H1 (cell line): ENCODE measurements around the gene NR3C1. TPM values are rescaled to one million over a fixed set of nuclear protein-coding genes. Genes with fewer than 3 reads are reported as not detected.

Experiments used
- CTCF ChIA-PET: fragments of 300-600 bp; sonication (Branson Sonifier 250); formaldehyde crosslinking; loops from one replicate; lab custom pipeline; 2021; ENCODE audit not compliant: partially characterized antibody; lab: Charles Lee
- POLR2A ChIA-PET: fragments of 300-600 bp; sonication (Branson Sonifier 250); formaldehyde crosslinking; loops from one replicate; lab custom pipeline; 2021; ENCODE audit warnings: inconsistent platforms; ENCODE audit not compliant: partially characterized antibody; lab: Charles Lee
- DNase-seq, 2 experiments: peaks; one replicate each; pipeline versions ENCODE4 v3.0.0 to v3.0.0-alpha.2; 2010 to 2022; ENCODE audit warnings: low spot score in 2 of 2, low read depth in 1 of 2, mixed read lengths in 1 of 2
- FAIRE-seq: peaks from 2 replicates; lab custom pipeline; 2011; peaks lifted over from hg19 to GRCh38; lab: Jason Lieb, UNC
- H2AFZ ChIP-seq: 2 replicates; pipeline ENCODE4 v1.8.1; 2012; ENCODE audit warnings: low read length, inconsistent platforms
- H2AK5ac ChIP-seq: 2 replicates; pipeline ENCODE4 v1.6.1; 2013; ENCODE audit warnings: low read depth, low read length
- H2BK120ac ChIP-seq: replicated peaks from 2 replicates; pipeline ENCODE3; 2013; ENCODE audit warnings: low read depth, low read length, inconsistent platforms
- H2BK12ac ChIP-seq: 2 replicates; pipeline ENCODE4 v1.6.1; 2013; ENCODE audit warnings: low read depth, low read length
- H2BK15ac ChIP-seq: 2 replicates; pipeline ENCODE4 v1.6.1; 2013; ENCODE audit warnings: low read length
- H2BK20ac ChIP-seq: 2 replicates; pipeline ENCODE4 v1.6.1; 2013; ENCODE audit warnings: low read length
- H2BK5ac ChIP-seq: 2 replicates; pipeline ENCODE4 v1.6.1; 2013; ENCODE audit warnings: low read depth, low read length
- H3K14ac ChIP-seq: 2 replicates; pipeline ENCODE4 v1.6.1; 2013; ENCODE audit warnings: inconsistent platforms; ENCODE audit not compliant: insufficient read length
- H3K18ac ChIP-seq: 2 replicates; pipeline ENCODE4 v1.6.1; 2013; ENCODE audit warnings: low read length; ENCODE audit errors: extremely low read depth
- H3K23ac ChIP-seq: 2 replicates; pipeline ENCODE4 v1.6.1; 2013; ENCODE audit warnings: inconsistent platforms; ENCODE audit not compliant: insufficient read length
- H3K23me2 ChIP-seq: 2 replicates; pipeline ENCODE4 v1.6.1; 2013; ENCODE audit warnings: low read depth, low read length
- H3K27ac ChIP-seq: 2 replicates; pipeline ENCODE4 v1.6.1; 2011; ENCODE audit warnings: low read depth, low read length, inconsistent platforms
- H3K27me3 ChIP-seq, 4 experiments: replicated peaks in 1 of 4; 1 replicate in 1 of 4; 2 replicates in 3 of 4; pipeline versions ENCODE4 v1.6.1 to v1.8.1; 2011 to 2013; ENCODE audit warnings: low read length in 3 of 4, mild to moderate bottlenecking in 3 of 4, inconsistent platforms in 2 of 4, mixed read lengths in 2 of 4, moderate library complexity in 1 of 4; ENCODE audit not compliant: control insufficient read depth in 3 of 4, insufficient read depth in 3 of 4; ENCODE audit errors: extremely low read depth in 1 of 4
- H3K36me3 ChIP-seq, 4 experiments: 2 replicates each; pipeline versions ENCODE4 v1.6.1 to v1.8.1; 2011 to 2013; ENCODE audit warnings: mild to moderate bottlenecking in 4 of 4, low read length in 3 of 4, moderate library complexity in 2 of 4, control low read depth in 1 of 4, inconsistent platforms in 1 of 4; ENCODE audit not compliant: insufficient read depth in 4 of 4, control insufficient read depth in 2 of 4
- H3K4ac ChIP-seq: replicated peaks from 2 replicates; pipeline ENCODE3; 2013; ENCODE audit warnings: low read length, low read depth, mixed read lengths, inconsistent platforms; ENCODE audit not compliant: insufficient read length
- H3K4me1 ChIP-seq, 4 experiments: replicated peaks in 1 of 4; 1 replicate in 1 of 4; 2 replicates in 3 of 4; pipeline versions ENCODE4 v1.6.1 to v1.8.1; 2011 to 2013; ENCODE audit warnings: low read length in 3 of 4, inconsistent platforms in 2 of 4, mixed read lengths in 1 of 4; ENCODE audit not compliant: insufficient read depth in 4 of 4, control insufficient read depth in 3 of 4
- H3K4me2 ChIP-seq, 2 experiments: 2 replicates each; pipeline versions ENCODE4 v1.6.1 to v1.8.1; 2011 to 2013; ENCODE audit warnings: low read depth in 2 of 2, low read length in 2 of 2, control low read depth in 1 of 2, inconsistent platforms in 1 of 2, mild to moderate bottlenecking in 1 of 2; ENCODE audit not compliant: insufficient read depth in 1 of 2
- H3K4me3 ChIP-seq, 4 experiments: fragments of 200-600, 300-600 bp in 1 of 4; sonication (generic), shearing (Covaris generic), sonication (Bioruptor Twin) in 1 of 4; 2 replicates each; pipeline versions ENCODE4 v1.5.1 to v1.8.1; 2011 to 2016; ENCODE audit warnings: low read length in 4 of 4, low read depth in 3 of 4, control low read depth in 2 of 4, inconsistent platforms in 2 of 4, mild to moderate bottlenecking in 2 of 4, mixed read lengths in 1 of 4, moderate library complexity in 1 of 4; ENCODE audit not compliant: insufficient read depth in 2 of 4; ENCODE audit errors: extremely low read depth in 1 of 4
- H3K56ac ChIP-seq: replicated peaks from 2 replicates; pipeline ENCODE3; 2013; ENCODE audit warnings: low read depth, mild to moderate bottlenecking, mixed read lengths, low read length, inconsistent platforms; ENCODE audit not compliant: insufficient read length
- H3K79me1 ChIP-seq: 2 replicates; pipeline ENCODE4 v1.6.1; 2013; ENCODE audit warnings: low read depth, low read length, control low read depth
- H3K79me2 ChIP-seq, 2 experiments: 2 replicates each; pipeline versions ENCODE4 v1.6.1 to v1.8.1; 2012 to 2013; ENCODE audit warnings: low read length in 2 of 2, mild to moderate bottlenecking in 2 of 2, inconsistent platforms in 1 of 2; ENCODE audit not compliant: insufficient read depth in 2 of 2, control insufficient read depth in 1 of 2
- H3K9ac ChIP-seq, 4 experiments: replicated peaks in 1 of 4; 1 replicate in 1 of 4; 2 replicates in 3 of 4; pipeline versions ENCODE4 v1.6.1 to v1.8.1; 2011 to 2013; ENCODE audit warnings: low read depth in 3 of 4, low read length in 3 of 4, control low read depth in 2 of 4, mild to moderate bottlenecking in 2 of 4, moderate library complexity in 2 of 4, inconsistent platforms in 1 of 4; ENCODE audit errors: extremely low read depth in 1 of 4
- H3K9me3 ChIP-seq, 2 experiments: 2 replicates each; pipeline versions ENCODE4 v1.6.1 to v1.8.1; 2012 to 2013; ENCODE audit warnings: mild to moderate bottlenecking in 2 of 2, moderate library complexity in 2 of 2, control low read depth in 1 of 2, inconsistent platforms in 1 of 2, low read depth in 1 of 2, low read length in 1 of 2, mixed read lengths in 1 of 2; ENCODE audit not compliant: insufficient read depth in 2 of 2
- H4K20me1 ChIP-seq, 2 experiments: replicated peaks in 1 of 2; 2 replicates each; pipeline versions ENCODE3 to v1.8.1; 2011 to 2013; ENCODE audit warnings: inconsistent platforms in 2 of 2, low read length in 2 of 2, mild to moderate bottlenecking in 1 of 2; ENCODE audit not compliant: insufficient read depth in 2 of 2, control insufficient read depth in 1 of 2
- H4K5ac ChIP-seq: 2 replicates; pipeline ENCODE4 v1.6.1; 2013; ENCODE audit warnings: low read length, low read depth, mixed read lengths, inconsistent platforms; ENCODE audit not compliant: insufficient read length
- H4K8ac ChIP-seq: 2 replicates; pipeline ENCODE4 v1.8.0; 2013; ENCODE audit warnings: mild to moderate bottlenecking, moderate library complexity, low read length, inconsistent platforms; ENCODE audit not compliant: insufficient read depth; ENCODE audit errors: extremely low read depth
- H4K91ac ChIP-seq: replicated peaks from 2 replicates; pipeline ENCODE3; 2013; ENCODE audit warnings: low read length, mixed read lengths, inconsistent platforms; ENCODE audit not compliant: insufficient read length
- ASH2L ChIP-seq: fragments of 200-600, 300-600 bp; sonication (generic); IDR thresholded peaks from one replicate; pipeline ENCODE4 v1.7.1; 2017; ENCODE audit warnings: low read length
- BCL11A ChIP-seq, 2 experiments: IDR thresholded peaks; one replicate each; pipeline ENCODE4 v1.6.1; 2011; ENCODE audit warnings: low read depth in 2 of 2, low read length in 2 of 2, mild to moderate bottlenecking in 2 of 2
- BRCA1 ChIP-seq: IDR thresholded peaks from 2 replicates; pipeline ENCODE4 v1.6.1; 2012; ENCODE audit warnings: low read depth, low read length, improper control_type of control experiment
- FOSL1 ChIP-seq: IDR thresholded peaks from 2 replicates; pipeline ENCODE4 v1.6.1; 2011; ENCODE audit warnings: mild to moderate bottlenecking, low read depth, low read length, moderate library complexity; ENCODE audit not compliant: insufficient read depth
- HDAC2 ChIP-seq, 2 experiments: fragments of 300-600 bp in 1 of 2; sonication (generic) in 1 of 2; IDR thresholded peaks; 2 replicates each; pipeline ENCODE4 v1.6.1; 2011 to 2012; ENCODE audit warnings: low read depth in 2 of 2, low read length in 2 of 2, mild to moderate bottlenecking in 2 of 2, moderate library complexity in 2 of 2, borderline replicate concordance in 1 of 2, inconsistent platforms in 1 of 2
- KDM1A ChIP-seq: fragments of 200-600, 300-600 bp; sonication (generic); IDR thresholded peaks from 2 replicates; pipeline ENCODE4 v1.7.1; 2016; ENCODE audit warnings: mild to moderate bottlenecking, low read length, borderline replicate concordance
- NANOG ChIP-seq: IDR thresholded peaks from 2 replicates; pipeline ENCODE4 v1.6.1; 2011; ENCODE audit warnings: low read length, low read depth, mild to moderate bottlenecking, inconsistent platforms; ENCODE audit not compliant: insufficient read depth, poor library complexity, severe bottlenecking
- PHF8 ChIP-seq: fragments of 200-600 bp; sonication (generic); conservative IDR thresholded peaks from 2 replicates; pipeline ENCODE4 v1.7.1; 2012; ENCODE audit warnings: low read depth, mild to moderate bottlenecking, inconsistent platforms, low read length, moderate library complexity
- POLR2A ChIP-seq, 2 experiments: IDR thresholded peaks; 1 replicate in 1 of 2; 2 replicates in 1 of 2; pipeline ENCODE4 v1.6.1; 2011; ENCODE audit warnings: low read depth in 2 of 2, low read length in 2 of 2, mild to moderate bottlenecking in 2 of 2; ENCODE audit errors: control extremely low read depth in 1 of 2
- RAD21 ChIP-seq, 2 experiments: IDR thresholded peaks in 1 of 2; conservative IDR thresholded peaks in 1 of 2; 2 replicates each; pipeline ENCODE4 v1.6.1; 2011; ENCODE audit warnings: low read depth in 2 of 2, low read length in 2 of 2, improper control_type of control experiment in 1 of 2, inconsistent platforms in 1 of 2, mild to moderate bottlenecking in 1 of 2, moderate library complexity in 1 of 2
- RXRA ChIP-seq: IDR thresholded peaks from 2 replicates; pipeline ENCODE4 v1.6.1; 2011; ENCODE audit warnings: low read depth, mild to moderate bottlenecking, low read length, moderate library complexity; ENCODE audit not compliant: insufficient read depth
- SAP30 ChIP-seq: fragments of 300-600 bp; sonication (generic); IDR thresholded peaks from 2 replicates; pipeline ENCODE4 v1.7.1; 2012; ENCODE audit warnings: low read length, moderate library complexity, mild to moderate bottlenecking, inconsistent platforms; ENCODE audit not compliant: insufficient read depth, insufficient replicate concordance
- SP1 ChIP-seq: IDR thresholded peaks from 2 replicates; pipeline ENCODE4 v1.6.1; 2011; ENCODE audit warnings: low read depth, low read length
- SUZ12 ChIP-seq: fragments of 200-600 bp; sonication (generic); IDR thresholded peaks from 2 replicates; pipeline ENCODE4 v1.6.1; 2012; ENCODE audit warnings: mild to moderate bottlenecking, inconsistent platforms, low read length, moderate library complexity, mixed read lengths
- WGBS, 2 experiments: shearing (Covaris generic) in 1 of 2; methylation state at CpG; one replicate each; pipeline versions ENCODE4 v1.1.6 to v1.1.7; 2013 to 2015; ENCODE audit warnings: low lambda C conversion rate in 2 of 2, mixed read lengths in 2 of 2, inconsistent platforms in 1 of 2, low coverage in 1 of 2, missing lambda C conversion rate in 1 of 2; ENCODE audit not compliant: insufficient replicate concordance in 2 of 2, insufficient coverage in 1 of 2, insufficient read length in 1 of 2; ENCODE audit errors: extremely low coverage in 1 of 2, missing lambda C conversion rate in 1 of 2; 5-methylcytosine and 5-hydroxymethylcytosine counted together
- polyA plus RNA-seq, 7 experiments: library from polyadenylated mRNA; depleted of rRNA in 3 of 7; stranded (reverse) in 5 of 7; unstranded in 2 of 7; fragments of >200 nt in 5 of 7; fragments of 200-250 nt in 2 of 7; gene quantifications; 1 replicate in 5 of 7; 2 replicates in 1 of 7; 4 replicates in 1 of 7; pipeline versions ENCODE4 v1.2.1 to v1.2.3, GENCODE V29; 2011 to 2013; ENCODE audit warnings: missing spikeins in 2 of 7, mixed read lengths in 2 of 7
- total RNA-seq: library from RNA; stranded (reverse); fragmentation: NEBNext Ultra II Directional; extraction: Animal tissue kit (Norgen Biotek cat#: 25700); gene quantifications from 2 replicates; pipeline ENCODE4 v1.2.1, GENCODE V29; 2021

Gene NR3C1
- total and polyA plus RNA-seq, 2 of the 8 experiments (the other 6 are each of a cell fraction or from before 2014, with no cell fraction given), result 1.7 to 5.4 TPM

DNA sequence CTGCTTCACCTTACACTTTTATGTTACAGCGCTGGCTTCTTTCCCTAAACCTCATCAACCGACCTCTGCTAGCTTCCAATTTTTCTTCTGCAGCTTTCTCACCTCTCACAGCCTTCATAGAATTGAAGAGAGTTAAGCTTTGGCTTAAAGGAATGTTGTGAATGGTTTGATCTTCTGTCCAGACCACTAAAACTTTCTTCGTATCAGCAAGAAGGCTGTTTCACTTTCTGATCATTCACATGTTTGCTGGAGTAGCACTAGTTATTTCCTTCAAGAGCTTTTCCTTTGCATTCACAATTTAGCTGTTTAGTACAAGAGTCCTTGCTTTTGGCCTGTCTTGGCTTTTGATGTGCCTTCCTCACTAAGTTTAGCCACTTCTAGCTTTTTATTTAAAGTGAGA is 49.5 kb downstream of the NR3C1 start:
- H4K20me1 ChIP-seq, result no peaks in the 10 kb centered on the region
- H3K79me1 ChIP-seq, result no peaks in the 10 kb centered on the region
- no peak overlapping the region for H2BK12ac ChIP-seq
- H3K56ac ChIP-seq, result no peak overlapping the region
- H3K23ac ChIP-seq, result no peak overlapping the region
- no peak overlapping the region for H3K4me2 ChIP-seq
- H2BK20ac ChIP-seq, result no peak overlapping the region
- H2BK15ac ChIP-seq, result no peak overlapping the region
- ChIA-PET CTCF (interaction anchor here (0.6 kb wide), 1 partner anchor 708 kb away, joined by 3 read pairs; no protein-coding TSS in a partner anchor), POLR2A (interaction anchor here (1.5 kb wide), 2 partner anchors 9 to 16 kb away, joined by 3 read pairs; no protein-coding TSS in a partner anchor)
- no peak overlapping the region for H2AFZ ChIP-seq
- no peak overlapping the region for H4K5ac ChIP-seq
- H2BK5ac ChIP-seq, result no peak overlapping the region
- no peak overlapping the region for H4K8ac ChIP-seq
- H3K4ac ChIP-seq, result no peak overlapping the region
- H3K18ac ChIP-seq, result no peak overlapping the region
- H3K27ac ChIP-seq, result no peak overlapping the region
- H2AK5ac ChIP-seq, result no peak overlapping the region
- no peaks in the 10 kb centered on the region for H3K79me2 ChIP-seq
- no peak for FAIRE-seq
- WGBS, 2 experiments, result 68% methylated on average over 3 of the region's 3 CpGs; no CpG with 5 or more reads in 1 of the 2 experiments
- no peaks in the 10 kb centered on the region for H3K27me3 ChIP-seq
- no peak overlapping the region for H3K14ac ChIP-seq
- no peak overlapping the region for H3K4me3 ChIP-seq
- H3K23me2 ChIP-seq, result no peaks in the 10 kb centered on the region
- H3K4me1 ChIP-seq, result no peaks in the 10 kb centered on the region
- H3K9me3 ChIP-seq, result no peaks in the 10 kb centered on the region
- H3K36me3 ChIP-seq, result no peaks in the 10 kb centered on the region
- H3K9ac ChIP-seq, result no peak overlapping the region
- no peak overlapping the region for H4K91ac ChIP-seq
- no peak overlapping the region for H2BK120ac ChIP-seq
- DNase-seq, result no peak
- no peak for TF ChIP-seq SUZ12
- TF ChIP-seq FOSL1, result no peak
- TF ChIP-seq HDAC2 (IDR thresholded peaks at IDR 0.05; ENCODE audit: borderline replicate concordance in 1 of 2, low read depth in 2 of 2, low read length in 2 of 2), result no peak
- no peak for TF ChIP-seq ASH2L
- TF ChIP-seq BCL11A (IDR thresholded peaks at IDR 0.05; ENCODE audit: low read depth in 2 of 2, low read length in 2 of 2), result no peak
- TF ChIP-seq KDM1A, result no peak
- TF ChIP-seq PHF8, result no peak
- TF ChIP-seq RAD21 (IDR thresholded peaks at IDR 0.05 in 1 of 2, conservative IDR thresholded peaks at IDR 0.05 in 1 of 2; ENCODE audit: low read depth in 2 of 2, low read length in 2 of 2), result no peak
- TF ChIP-seq BRCA1, result no peak
- no peak for TF ChIP-seq SP1
- TF ChIP-seq POLR2A (IDR thresholded peaks at IDR 0.05; ENCODE audit: control extremely low read depth in 1 of 2, low read depth in 2 of 2, low read length in 2 of 2), result no peak
- no peak for TF ChIP-seq SAP30
- no peak for TF ChIP-seq RXRA
- no peak for TF ChIP-seq NANOG
